ENCODE measurements around the gene SLC25A11.

GRCh38 chr17:4969047-4969550 lies 29.3 kb upstream of the SLC25A11 start:
- no peak for TF ChIP-seq EZH2 (IDR thresholded peaks at IDR 0.05; ENCODE audit: insufficient read depth, low read length)
- TF ChIP-seq, protein P1, sequence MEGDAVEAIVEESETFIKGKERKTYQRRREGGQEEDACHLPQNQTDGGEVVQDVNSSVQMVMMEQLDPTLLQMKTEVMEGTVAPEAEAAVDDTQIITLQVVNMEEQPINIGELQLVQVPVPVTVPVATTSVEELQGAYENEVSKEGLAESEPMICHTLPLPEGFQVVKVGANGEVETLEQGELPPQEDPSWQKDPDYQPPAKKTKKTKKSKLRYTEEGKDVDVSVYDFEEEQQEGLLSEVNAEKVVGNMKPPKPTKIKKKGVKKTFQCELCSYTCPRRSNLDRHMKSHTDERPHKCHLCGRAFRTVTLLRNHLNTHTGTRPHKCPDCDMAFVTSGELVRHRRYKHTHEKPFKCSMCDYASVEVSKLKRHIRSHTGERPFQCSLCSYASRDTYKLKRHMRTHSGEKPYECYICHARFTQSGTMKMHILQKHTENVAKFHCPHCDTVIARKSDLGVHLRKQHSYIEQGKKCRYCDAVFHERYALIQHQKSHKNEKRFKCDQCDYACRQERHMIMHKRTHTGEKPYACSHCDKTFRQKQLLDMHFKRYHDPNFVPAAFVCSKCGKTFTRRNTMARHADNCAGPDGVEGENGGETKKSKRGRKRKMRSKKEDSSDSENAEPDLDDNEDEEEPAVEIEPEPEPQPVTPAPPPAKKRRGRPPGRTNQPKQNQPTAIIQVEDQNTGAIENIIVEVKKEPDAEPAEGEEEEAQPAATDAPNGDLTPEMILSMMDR (IDR thresholded peaks at IDR 0.05; ENCODE audit: insufficient read depth, low read depth, low read length) = no peak

Measured in astrocyte (in vitro differentiated cells and primary cell).